NK-92 (cell line): ENCODE measurements around the gene MPV17L2.

Source experiments
- DNase-seq: peaks from one replicate; lab custom pipeline; 2025; ENCODE audit not compliant: unreplicated experiment; lab: John Stamatoyannopoulos, UW

The MPV17L2 gene

GRCh38 chr19:18160493-18160970 is 32.5 kb upstream of the MPV17L2 start:
- DNase-seq: no peak

- no peak for DNase-seq
These were observed 31.9 kb upstream of the MPV17L2 start for GRCh38 chr19:18160971-18161635.

GRCh38 chr19:18161636-18162002 is 31.4 kb upstream of the MPV17L2 start:
- DNase-seq: no peak

- DNase-seq: no peak
These were observed 28.9 kb upstream of the MPV17L2 start for GRCh38 chr19:18164072-18164471.

- DNase-seq: no peak
These were observed 27.0 kb upstream of the MPV17L2 start for GRCh38 chr19:18165794-18166544.

GRCh38 chr19:18167011-18167410 is 26.0 kb upstream of the MPV17L2 start:
- DNase-seq: no peak

- no peak for DNase-seq
These were observed 24.9 kb upstream of the MPV17L2 start for GRCh38 chr19:18167975-18168645.

GRCh38 chr19:18168673-18169381 is 24.2 kb upstream of the MPV17L2 start:
- DNase-seq: no peak

GRCh38 chr19:18170714-18171255 is 22.2 kb upstream of the MPV17L2 start:
- DNase-seq: no peak

GRCh38 chr19:18171605-18172327 is 21.3 kb upstream of the MPV17L2 start:
- DNase-seq: no peak

GRCh38 chr19:18172331-18173053 is 20.5 kb upstream of the MPV17L2 start:
- no peak for DNase-seq

- DNase-seq: no peak
These were observed 19.9 kb upstream of the MPV17L2 start for GRCh38 chr19:18173054-18173571.

GRCh38 chr19:18173572-18174288 is 19.3 kb upstream of the MPV17L2 start, which contains the start of gene IFI30:
Gene IFI30 (plus strand): TSS chr19:18173813. CDS start chr19:18173842, 29 bp downstream.
- DNase-seq: no peak

- no peak for DNase-seq
These were observed 18.0 kb upstream of the MPV17L2 start for GRCh38 chr19:18174983-18175382.

- DNase-seq: no peak
These were observed 16.4 kb upstream of the MPV17L2 start for GRCh38 chr19:18176367-18177310.

GRCh38 chr19:18179957-18180356 is 13.1 kb upstream of the MPV17L2 start:
- DNase-seq: no peak

GRCh38 chr19:18183529-18183928 is 9.5 kb upstream of the MPV17L2 start:
- DNase-seq: no peak

- DNase-seq: no peak
These were observed 7.5 kb upstream of the MPV17L2 start for GRCh38 chr19:18185538-18185937.
